PC-9 (cell line): Measurements from ENCODE around the gene NAALAD2. TPM values are rescaled to one million over a fixed set of nuclear protein-coding genes. Genes with fewer than 3 reads are reported as not detected.

Experiments used
- BruUV-seq: library from RNA; stranded (reverse); fragments of 400-500 nt; replicated peaks from 2 replicates; lab custom pipeline; 2021; lab: Mats Ljungman, UMichigan
- CTCF ChIA-PET: fragments of 300-600 bp; sonication (Branson Sonifier 250); formaldehyde crosslinking; loops from one replicate; lab custom pipeline; 2022; ENCODE audit warnings: antibody characterized with exemption; lab: Charles Lee
- POLR2A ChIA-PET: fragments of 300-600 bp; sonication (Branson Sonifier 250); formaldehyde crosslinking; loops from one replicate; lab custom pipeline; 2022; ENCODE audit warnings: antibody characterized with exemption; ENCODE audit not compliant: unreplicated experiment; lab: Charles Lee
- DNase-seq, 2 experiments: peaks; one replicate each; pipeline versions ENCODE4 v3.0.0 to v3.0.0-alpha.2; 2015 to 2022; ENCODE audit warnings: mixed read lengths in 1 of 2
- H2AFZ ChIP-seq: fragments of 200-600 bp; sonication (generic); 2 replicates; pipeline ENCODE4 v1.8.1; 2017; ENCODE audit warnings: antibody characterized with exemption
- H3F3A ChIP-seq: fragments of 200-600 bp; sonication (generic); 2 replicates; pipeline ENCODE4 v1.8.1; 2017; ENCODE audit warnings: antibody characterized with exemption, mild to moderate bottlenecking, low read depth; ENCODE audit not compliant: insufficient read depth
- H3K27ac ChIP-seq: fragments of 200-600 bp; sonication (generic); 2 replicates; pipeline ENCODE4 v1.6.1; 2016; ENCODE audit warnings: mixed run types
- H3K27me3 ChIP-seq: fragments of 200-600 bp; sonication (generic); 2 replicates; pipeline ENCODE4 v1.6.1; 2016; ENCODE audit warnings: low read depth, mixed run types; ENCODE audit not compliant: insufficient read depth
- H3K36me3 ChIP-seq: fragments of 200-600 bp; sonication (generic); 2 replicates; pipeline ENCODE4 v1.6.1; 2016; ENCODE audit warnings: low read depth, mixed run types
- H3K4me1 ChIP-seq: fragments of 200-600 bp; sonication (generic); replicated peaks from 2 replicates; pipeline ENCODE4 v1.6.1; 2016; ENCODE audit warnings: mixed run types; ENCODE audit not compliant: insufficient read depth
- H3K4me2 ChIP-seq: fragments of 200-600 bp; sonication (generic); 2 replicates; pipeline ENCODE4 v1.6.1; 2017; ENCODE audit warnings: mixed run types
- H3K4me3 ChIP-seq: fragments of 200-600 bp; sonication (generic); 2 replicates; pipeline ENCODE4 v1.6.1; 2016; ENCODE audit warnings: mixed run types
- H3K79me2 ChIP-seq: fragments of 200-600 bp; sonication (generic); 2 replicates; pipeline ENCODE4 v1.6.1; 2017; ENCODE audit warnings: low read depth, mixed run types
- H3K9me2 ChIP-seq: fragments of 200-600 bp; sonication (generic); 2 replicates; pipeline ENCODE4 v1.8.1; 2017; ENCODE audit warnings: mild to moderate bottlenecking; ENCODE audit not compliant: insufficient read depth
- H3K9me3 ChIP-seq: fragments of 200-600 bp; sonication (generic); 2 replicates; pipeline ENCODE4 v1.8.1; 2016; ENCODE audit warnings: low read depth; ENCODE audit not compliant: insufficient read depth
- H4K20me1 ChIP-seq: fragments of 200-600 bp; sonication (generic); 2 replicates; pipeline ENCODE4 v1.8.1; 2017; ENCODE audit not compliant: insufficient read depth
- CTCF ChIP-seq: fragments of 200-600 bp; sonication (generic); conservative IDR thresholded peaks from 2 replicates; pipeline ENCODE4 v1.6.1; 2017; ENCODE audit warnings: mixed run types, antibody characterized with exemption, mild to moderate bottlenecking, moderate library complexity
- EZH2 ChIP-seq: fragments of 200-600 bp; sonication (generic); IDR thresholded peaks from 2 replicates; pipeline ENCODE4 v1.8.0; 2017; ENCODE audit warnings: antibody characterized with exemption, low read depth
- intact Hi-C: fragments of 100-400 bp; cut with micrococcal nuclease; formaldehyde crosslinking; loops from one replicate; pipeline ENCODE4 v1.10.0; 2022; ENCODE audit not compliant: unreplicated experiment
- total RNA-seq: library from RNA; stranded (reverse); gene quantifications from 2 replicates; pipeline ENCODE4 v1.2.3, GENCODE V29; 2021

The NAALAD2 gene
- total RNA-seq, 1 experiment from 2014 or later, result not detected

- no peak overlapping the region for H2AFZ ChIP-seq
- CTCF ChIA-PET, result no interaction called here
- no peak overlapping the region for H3K4me3 ChIP-seq
- H3K4me2 ChIP-seq, result peak overlapping the region; percentile 14; the same call in 1 of the 2 replicates
- H3F3A ChIP-seq, result peaks cover 11% of the 10 kb centered on the region; the same call in 1 of the 2 replicates
- H3K36me3 ChIP-seq, result no peaks in the 10 kb centered on the region
- H3K79me2 ChIP-seq, result no peaks in the 10 kb centered on the region
- H4K20me1 ChIP-seq, result no peaks in the 10 kb centered on the region
- POLR2A ChIA-PET, result no interaction called here
- H3K27me3 ChIP-seq, result no peaks in the 10 kb centered on the region
- H3K4me1 ChIP-seq, result peaks cover 18% of the 10 kb centered on the region
- H3K27ac ChIP-seq, result no peak overlapping the region
- intact Hi-C loops, result no loop called here
- TF ChIP-seq EZH2, result no peak
- no peak for TF ChIP-seq CTCF
- BruUV-seq, result no TSS peak
- peak; percentile 12 to 93 for DNase-seq
- no peaks in the 10 kb centered on the region for H3K9me2 ChIP-seq
- no peaks in the 10 kb centered on the region; the same call in 1 of the 2 replicates for H3K9me3 ChIP-seq
Observed at GRCh38 chr11:90178751-90179150, 44.3 kb downstream of the NAALAD2 start.

GRCh38 chr11:90179923-90180322, 45.5 kb downstream of the NAALAD2 start:
- BruUV-seq, result no TSS peak
- TF ChIP-seq EZH2, result no peak
- TF ChIP-seq CTCF, result no peak
- POLR2A ChIA-PET, result no interaction called here
- Histone ChIP-seq H3K27me3 (no peaks in the 10 kb centered on the region), H3K4me2 (no peak overlapping the region), H3K79me2 (no peaks in the 10 kb centered on the region), H2AFZ (no peak overlapping the region), H3K4me3 (no peak overlapping the region), H3F3A (peaks cover 11% of the 10 kb centered on the region; the same call in 1 of the 2 replicates), H3K4me1 (peaks cover 18% of the 10 kb centered on the region), H3K27ac (no peak overlapping the region), H3K36me3 (no peaks in the 10 kb centered on the region), H3K9me3 (no peaks in the 10 kb centered on the region; the same call in 1 of the 2 replicates), H3K9me2 (no peaks in the 10 kb centered on the region), H4K20me1 (no peaks in the 10 kb centered on the region)
- intact Hi-C loops, result no loop called here
- DNase-seq, result no peak
- CTCF ChIA-PET, result no interaction called here

GRCh38 chr11:90187839-90188238, 53.4 kb downstream of the NAALAD2 start:
- Histone ChIP-seq H3K9me2 (no peaks in the 10 kb centered on the region), H4K20me1 (no peaks in the 10 kb centered on the region), H3K4me3 (no peak overlapping the region), H3K4me2 (no peak overlapping the region), H3K36me3 (no peaks in the 10 kb centered on the region), H3K27ac (no peak overlapping the region), H3K4me1 (no peaks in the 10 kb centered on the region), H3K79me2 (no peaks in the 10 kb centered on the region), H3K27me3 (no peaks in the 10 kb centered on the region), H3F3A (no peaks in the 10 kb centered on the region), H2AFZ (no peak overlapping the region), H3K9me3 (no peaks in the 10 kb centered on the region)
- BruUV-seq, result no TSS peak
- ChIA-PET POLR2A (no interaction called here), CTCF (no interaction called here)
- intact Hi-C loops, result no loop called here
- DNase-seq, result no peak
- TF ChIP-seq EZH2 (no peak), CTCF (no peak)
